ENCODE results near the gene CLCN7. TPM values are rescaled to one million over a fixed set of nuclear protein-coding genes. Genes with fewer than 3 reads are reported as not detected.

CLCN7 gene
- total RNA-seq, 1 donor from 2014 or later: 49.8 TPM

- no peaks in the 10 kb centered on the region for H3K36me3 ChIP-seq
- no peak for DNase-seq (ENCODE audit: extremely low spot score in 2 of 2)
- intact Hi-C loops (cut with DNase I): no loop called here
- H3K9me3 ChIP-seq: no peaks in the 10 kb centered on the region
- no peak overlapping the region for H3K4me3 ChIP-seq
- TF ChIP-seq POLR2A (IDR thresholded peaks at IDR 0.05) (no peak), POLR2AphosphoS5 (IDR thresholded peaks at IDR 0.05; ENCODE audit: insufficient read depth in 1 of 2, low read depth in 1 of 2) (no peak), CTCF (IDR thresholded peaks at IDR 0.05) (no peak)
- H3K27ac ChIP-seq: no peak overlapping the region
- no peaks in the 10 kb centered on the region for H3K27me3 ChIP-seq
- H3K4me1 ChIP-seq: no peaks in the 10 kb centered on the region
Observed at GRCh38 chr16:1430214-1430758, 44.5 kb downstream of the CLCN7 start.

GRCh38 chr16:1429631-1430030 is 45.2 kb downstream of the CLCN7 start:
- no peak for DNase-seq (ENCODE audit: extremely low spot score in 2 of 2)
- intact Hi-C loops (cut with DNase I): loop anchor here (10.0 kb wide), 1 partner anchor 275 kb away; the partner anchor contains the start of gene MAPK8IP3
- H3K27me3 ChIP-seq: no peaks in the 10 kb centered on the region

GRCh38 chr16:1429012-1429411 is 45.8 kb downstream of the CLCN7 start:
- H3K27me3 ChIP-seq: no peaks in the 10 kb centered on the region

More at GRCh38 chr16:1429631-1430030, 45.2 kb downstream of the CLCN7 start:
- Histone ChIP-seq H3K9me3 (no peaks in the 10 kb centered on the region), H3K36me3 (no peaks in the 10 kb centered on the region), H3K4me3 (no peak overlapping the region), H3K27ac (no peak overlapping the region), H3K4me1 (no peaks in the 10 kb centered on the region)
- no peak for TF ChIP-seq POLR2AphosphoS5 (IDR thresholded peaks at IDR 0.05; ENCODE audit: insufficient read depth in 1 of 2, low read depth in 1 of 2)

GRCh38 chr16:1428511-1428910 is 46.3 kb downstream of the CLCN7 start:
- no peaks in the 10 kb centered on the region for H3K27me3 ChIP-seq
- H3K4me3 ChIP-seq: no peak overlapping the region
- H3K36me3 ChIP-seq: no peaks in the 10 kb centered on the region
- no peak for DNase-seq (ENCODE audit: extremely low spot score in 2 of 2)
- no peak for TF ChIP-seq POLR2AphosphoS5 (IDR thresholded peaks at IDR 0.05; ENCODE audit: insufficient read depth in 1 of 2, low read depth in 1 of 2)
- TF ChIP-seq POLR2A (IDR thresholded peaks at IDR 0.05): no peak
- no peak for TF ChIP-seq CTCF (IDR thresholded peaks at IDR 0.05)
- H3K4me1 ChIP-seq: no peaks in the 10 kb centered on the region
- H3K27ac ChIP-seq: no peak overlapping the region
- H3K9me3 ChIP-seq: no peaks in the 10 kb centered on the region
- intact Hi-C loops (cut with DNase I): loop anchor here (10.0 kb wide), 1 partner anchor 276 kb away; the partner anchor contains the start of gene MAPK8IP3

More at GRCh38 chr16:1429012-1429411, 45.8 kb downstream of the CLCN7 start:
- TF ChIP-seq CTCF (IDR thresholded peaks at IDR 0.05) (no peak), POLR2AphosphoS5 (IDR thresholded peaks at IDR 0.05; ENCODE audit: insufficient read depth in 1 of 2, low read depth in 1 of 2) (no peak), POLR2A (IDR thresholded peaks at IDR 0.05) (no peak)
- no peaks in the 10 kb centered on the region for H3K4me1 ChIP-seq
- intact Hi-C loops (cut with DNase I): loop anchor here (10.0 kb wide), 1 partner anchor 276 kb away; the partner anchor contains the start of gene MAPK8IP3
- no peak for DNase-seq (ENCODE audit: extremely low spot score in 2 of 2)
- no peak overlapping the region for H3K27ac ChIP-seq
- no peaks in the 10 kb centered on the region for H3K36me3 ChIP-seq
- H3K9me3 ChIP-seq: no peaks in the 10 kb centered on the region
- H3K4me3 ChIP-seq: no peak overlapping the region

- Histone ChIP-seq H3K27ac (no peak overlapping the region), H3K4me1 (no peaks in the 10 kb centered on the region), H3K4me3 (no peak overlapping the region), H3K27me3 (no peaks in the 10 kb centered on the region), H3K9me3 (no peaks in the 10 kb centered on the region), H3K36me3 (no peaks in the 10 kb centered on the region)
- no peak for DNase-seq (ENCODE audit: extremely low spot score in 2 of 2)
- TF ChIP-seq CTCF (IDR thresholded peaks at IDR 0.05) (no peak), POLR2A (IDR thresholded peaks at IDR 0.05) (no peak), POLR2AphosphoS5 (IDR thresholded peaks at IDR 0.05; ENCODE audit: insufficient read depth in 1 of 2, low read depth in 1 of 2) (no peak)
- intact Hi-C loops (cut with DNase I): loop anchor here (10.0 kb wide), 1 partner anchor 277 kb away; the partner anchor contains the start of gene MAPK8IP3
Observed at GRCh38 chr16:1427473-1428461, 47.1 kb downstream of the CLCN7 start.
